Thyroid gland (tissue), 4 donors: ENCODE data around the gene HDDC3. TPM values are rescaled to one million over a fixed set of nuclear protein-coding genes. Genes with fewer than 3 reads are reported as not detected.

Experiments used
- DNase-seq, 2 donors: peaks; one replicate each; pipeline ENCODE4 v3.0.0-alpha.2; 2019
- H3K27ac ChIP-seq, 3 donors: fragments of 200-600 bp; sonication (generic); 1 replicate in 2 of 3; 2 replicates in 1 of 3; pipeline ENCODE4 v1.5.1; 2016 to 2019; ENCODE audit warnings: mild to moderate bottlenecking in 1 of 3, moderate library complexity in 1 of 3
- H3K27me3 ChIP-seq: fragments of 200-600 bp; sonication (generic); one replicate; pipeline ENCODE4 v1.5.1; 2019
- H3K36me3 ChIP-seq, 2 donors: fragments of 200-600 bp; sonication (generic); one replicate each; pipeline ENCODE4 v1.5.1; 2016 to 2019
- H3K4me1 ChIP-seq, 2 donors: fragments of 200-600 bp; sonication (generic); one replicate each; pipeline ENCODE4 v1.5.1; 2017 to 2019
- H3K4me3 ChIP-seq, 3 donors: fragments of 200-600 bp; sonication (generic); replicated peaks in 1 of 3; 1 replicate in 2 of 3; 2 replicates in 1 of 3; pipeline ENCODE4 v1.5.1; 2016; ENCODE audit warnings: mild to moderate bottlenecking in 1 of 3
- H3K9me3 ChIP-seq: fragments of 200-600 bp; sonication (generic); one replicate; pipeline ENCODE4 v1.5.1; 2017
- POLR2A ChIP-seq, 2 donors: fragments of 450-650 bp; IDR thresholded peaks; one replicate each; pipeline ENCODE4 v1.6.1; 2017; ENCODE audit warnings: antibody characterized with exemption in 2 of 2, mild to moderate bottlenecking in 2 of 2, moderate library complexity in 1 of 2
- WGBS, 2 donors: methylation state at CpG; one replicate each; pipeline ENCODE4 v1.1.5; 2017; 5-methylcytosine and 5-hydroxymethylcytosine counted together
- intact Hi-C: fragments of 100-400 bp; cut with DNase I; formaldehyde crosslinking; loops from one replicate; pipeline ENCODE4 v1.15.1; 2023
- total RNA-seq, 4 donors: library from RNA; depleted of rRNA; stranded (reverse); fragments of >200 nt; gene quantifications; one replicate each; pipeline ENCODE4 v1.2.3, GENCODE V29; 2016
- TF ChIP-seq, protein P1 (sequence below), 6 experiments: fragments of 200-600 bp in 3 of 6; fragments of 450-650 bp in 3 of 6; sonication (generic) in 3 of 6; IDR thresholded peaks; one replicate each; pipeline ENCODE4 v1.5.1; 2016 to 2019; ENCODE audit warnings: antibody characterized with exemption in 6 of 6, mild to moderate bottlenecking in 2 of 6, inconsistent platforms in 1 of 6, moderate library complexity in 1 of 6

Gene HDDC3
- total RNA-seq, 4 donors from 2014 or later: 13.3 to 25.7 (median 18.0) TPM

DNA sequence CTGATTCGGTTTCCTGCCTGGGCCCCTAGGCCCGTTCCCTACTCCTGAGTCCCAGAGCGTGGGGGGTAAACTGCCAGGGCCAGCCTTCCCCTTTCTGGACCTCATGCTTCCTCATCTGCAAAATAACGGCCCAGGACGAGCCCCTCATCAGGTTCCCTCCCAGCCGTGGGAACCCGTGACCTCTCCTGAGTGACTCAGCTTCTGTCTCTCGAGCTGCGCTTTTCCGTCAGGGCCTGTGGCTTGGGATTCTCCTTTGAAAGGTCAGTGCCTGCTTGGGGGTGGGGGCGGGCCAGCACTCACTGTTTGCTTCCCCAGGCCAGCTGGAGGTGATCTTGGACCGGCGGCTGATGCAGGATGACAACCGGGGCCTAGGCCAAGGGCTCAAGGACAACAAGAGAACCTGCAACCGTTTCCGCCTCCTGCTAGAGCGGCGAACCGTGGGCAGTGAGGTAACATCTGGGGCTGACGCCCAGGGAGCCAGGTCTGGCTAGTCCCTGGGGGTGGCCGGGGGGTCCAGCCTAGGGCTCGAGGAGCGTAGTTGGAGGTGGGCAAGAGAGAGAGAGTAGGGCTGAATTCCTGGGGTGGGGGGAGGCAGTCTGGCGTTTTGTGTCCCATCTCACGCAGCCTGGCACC, 16.4 kb downstream of the HDDC3 start:
- no peaks in the 10 kb centered on the region for H3K9me3 ChIP-seq
- no peak for DNase-seq
- H3K27me3 ChIP-seq: no peaks in the 10 kb centered on the region
- no peak overlapping the region for H3K27ac ChIP-seq
- TF ChIP-seq, protein P1, sequence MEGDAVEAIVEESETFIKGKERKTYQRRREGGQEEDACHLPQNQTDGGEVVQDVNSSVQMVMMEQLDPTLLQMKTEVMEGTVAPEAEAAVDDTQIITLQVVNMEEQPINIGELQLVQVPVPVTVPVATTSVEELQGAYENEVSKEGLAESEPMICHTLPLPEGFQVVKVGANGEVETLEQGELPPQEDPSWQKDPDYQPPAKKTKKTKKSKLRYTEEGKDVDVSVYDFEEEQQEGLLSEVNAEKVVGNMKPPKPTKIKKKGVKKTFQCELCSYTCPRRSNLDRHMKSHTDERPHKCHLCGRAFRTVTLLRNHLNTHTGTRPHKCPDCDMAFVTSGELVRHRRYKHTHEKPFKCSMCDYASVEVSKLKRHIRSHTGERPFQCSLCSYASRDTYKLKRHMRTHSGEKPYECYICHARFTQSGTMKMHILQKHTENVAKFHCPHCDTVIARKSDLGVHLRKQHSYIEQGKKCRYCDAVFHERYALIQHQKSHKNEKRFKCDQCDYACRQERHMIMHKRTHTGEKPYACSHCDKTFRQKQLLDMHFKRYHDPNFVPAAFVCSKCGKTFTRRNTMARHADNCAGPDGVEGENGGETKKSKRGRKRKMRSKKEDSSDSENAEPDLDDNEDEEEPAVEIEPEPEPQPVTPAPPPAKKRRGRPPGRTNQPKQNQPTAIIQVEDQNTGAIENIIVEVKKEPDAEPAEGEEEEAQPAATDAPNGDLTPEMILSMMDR (IDR thresholded peaks at IDR 0.05): no peak
- TF ChIP-seq POLR2A (IDR thresholded peaks at IDR 0.05): no peak
- no peak overlapping the region for H3K4me3 ChIP-seq
- intact Hi-C loops: no loop called here
- WGBS, 2 donors: 77 to 85% methylated on average over 23 to 25 of the region's 25 CpGs
- peaks cover 90 to 98% of the 10 kb centered on the region in 2 donors for H3K36me3 ChIP-seq
- no peaks in the 10 kb centered on the region for H3K4me1 ChIP-seq

DNA sequence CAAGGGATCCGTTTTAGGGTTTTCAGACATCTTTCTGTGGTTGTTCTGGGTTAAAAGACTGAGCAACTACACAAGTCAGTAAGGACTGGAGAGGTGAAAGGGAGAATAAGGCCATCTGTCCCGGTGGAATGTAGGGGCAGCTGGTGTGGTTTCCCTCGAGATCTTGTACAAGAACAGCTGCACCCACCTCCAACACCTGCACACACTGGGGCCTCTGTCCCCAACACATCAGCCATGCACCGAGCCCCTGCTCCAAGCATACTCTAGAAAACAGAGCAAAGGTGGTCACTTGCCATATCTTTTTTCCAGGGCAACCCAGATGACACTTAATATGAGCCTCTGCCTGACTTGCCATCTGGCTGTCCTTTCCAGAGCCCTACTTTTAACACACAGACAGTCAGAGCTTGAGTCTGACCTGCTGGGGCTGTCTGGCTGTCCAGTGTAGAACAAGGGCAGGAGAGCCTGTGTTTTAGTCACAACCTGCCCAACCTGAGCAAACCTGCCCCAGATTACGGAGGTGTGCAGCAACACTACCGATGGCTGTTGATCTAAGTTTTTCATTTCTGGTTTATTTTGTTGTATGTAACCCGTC, 17.0 kb downstream of the HDDC3 start:
- H3K9me3 ChIP-seq: no peaks in the 10 kb centered on the region
- DNase-seq: no peak
- H3K27ac ChIP-seq: no peak overlapping the region
- WGBS, 2 donors: 81 to 88% methylated on average over 7 of the region's 7 CpGs
- TF ChIP-seq, protein P1 (IDR thresholded peaks at IDR 0.05): no peak
- TF ChIP-seq POLR2A (IDR thresholded peaks at IDR 0.05): no peak
- no peak overlapping the region for H3K4me3 ChIP-seq
- no peaks in the 10 kb centered on the region for H3K27me3 ChIP-seq
- H3K36me3 ChIP-seq: peaks cover 90 to 98% of the 10 kb centered on the region in 2 donors
- intact Hi-C loops: no loop called here
- H3K4me1 ChIP-seq: no peaks in the 10 kb centered on the region

GRCh38 chr15:90914305-90915080, 17.9 kb downstream of the HDDC3 start:
- 94 to 95% methylated on average over 22 of the region's 22 CpGs for whole genome bisulfite sequencing, 2 donors
- H3K36me3 ChIP-seq: peaks cover 92 to 98% of the 10 kb centered on the region in 2 donors
- no peak overlapping the region for H3K27ac ChIP-seq
- TF ChIP-seq, protein P1 (IDR thresholded peaks at IDR 0.05): no peak
- no peak for TF ChIP-seq POLR2A (IDR thresholded peaks at IDR 0.05)
- no peak overlapping the region for H3K4me3 ChIP-seq
- intact Hi-C loops: no loop called here
- H3K4me1 ChIP-seq: no peaks in the 10 kb centered on the region
- DNase-seq: no peak
- H3K9me3 ChIP-seq: no peaks in the 10 kb centered on the region
- no peaks in the 10 kb centered on the region for H3K27me3 ChIP-seq

DNA sequence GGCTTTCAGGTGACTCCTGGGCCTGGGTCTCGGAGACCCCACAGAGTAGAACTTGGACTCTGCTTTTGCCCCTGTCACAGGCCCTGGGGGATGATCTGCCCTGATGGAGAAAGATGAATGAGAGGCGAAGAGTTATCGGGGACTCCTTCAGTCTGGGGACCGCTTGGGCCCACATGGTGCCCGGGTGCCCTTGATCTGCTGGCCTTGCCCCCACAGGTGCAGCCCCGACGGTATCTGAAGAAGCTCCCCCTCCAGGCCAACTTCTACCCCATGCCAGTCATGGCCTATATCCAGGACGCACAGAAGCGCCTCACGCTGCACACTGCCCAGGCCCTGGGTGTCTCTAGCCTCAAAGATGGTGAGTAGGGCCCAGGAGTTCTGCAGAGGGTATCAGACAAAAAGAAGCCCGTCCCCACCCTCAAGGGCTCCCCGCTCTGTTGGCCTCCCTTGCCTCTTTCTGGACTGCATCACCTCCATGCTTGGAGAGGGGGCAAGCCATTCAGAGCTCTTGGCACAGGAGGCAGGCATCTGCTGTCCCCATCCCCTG, 18.9 kb downstream of the HDDC3 start:
- intact Hi-C loops: no loop called here
- no peaks in the 10 kb centered on the region for H3K4me1 ChIP-seq
- H3K9me3 ChIP-seq: no peaks in the 10 kb centered on the region
- 94 to 95% methylated on average over 12 of the region's 12 CpGs for WGBS, 2 donors
- peaks cover 91 to 94% of the 10 kb centered on the region in 2 donors for H3K36me3 ChIP-seq
- TF ChIP-seq, protein P1 (IDR thresholded peaks at IDR 0.05): no peak
- TF ChIP-seq POLR2A (IDR thresholded peaks at IDR 0.05): no peak
- H3K27ac ChIP-seq: no peak overlapping the region
- H3K4me3 ChIP-seq: no peak overlapping the region
- DNase-seq: no peak
- H3K27me3 ChIP-seq: no peaks in the 10 kb centered on the region

GRCh38 chr15:90912770-90913075, 19.6 kb downstream of the HDDC3 start:
- WGBS, 2 donors: 97 to 99% methylated on average over 7 of the region's 7 CpGs
- intact Hi-C loops: no loop called here
- DNase-seq: no peak
- peaks cover 85 to 86% of the 10 kb centered on the region in 2 donors for H3K36me3 ChIP-seq
- H3K9me3 ChIP-seq: no peaks in the 10 kb centered on the region
- H3K4me1 ChIP-seq: no peaks in the 10 kb centered on the region
- no peaks in the 10 kb centered on the region for H3K27me3 ChIP-seq
- no peak overlapping the region for H3K27ac ChIP-seq
- H3K4me3 ChIP-seq: no peak overlapping the region
- no peak for TF ChIP-seq POLR2A (IDR thresholded peaks at IDR 0.05)
- TF ChIP-seq, protein P1 (IDR thresholded peaks at IDR 0.05): no peak
